COR-L47 (cell line): ENCODE measurements around the gene RASGRP3.
"Not testable (repeated sequence)": the region's sequence is repeated elsewhere in the genome, so short reads cannot be mapped to it uniquely, and the experiment has no call there.

Experiments
- DNase-seq: peaks from one replicate; lab custom pipeline; 2025; lab: John Stamatoyannopoulos, UW

RASGRP3 gene

GRCh38 chr2:33476131-33476792 lies at the start of gene RASGRP3:
Gene RASGRP3 (plus strand): TSS chr2:33476649. CDS start chr2:33515137, 38,488 bp downstream.
- DNase-seq = no peak

- peak; percentile 11 for DNase-seq
Measured at GRCh38 chr2:33426666-33427231, 49.7 kb upstream of the RASGRP3 start.

GRCh38 chr2:33430077-33430476 lies 46.4 kb upstream of the RASGRP3 start:
- no peak for DNase-seq

GRCh38 chr2:33430856-33431255 lies 45.6 kb upstream of the RASGRP3 start:
- DNase-seq = no peak

- no peak for DNase-seq
Measured at GRCh38 chr2:33432871-33433270, 43.6 kb upstream of the RASGRP3 start.

GRCh38 chr2:33433279-33434235 lies 42.9 kb upstream of the RASGRP3 start:
- no peak for DNase-seq

- no peak for DNase-seq
Measured at GRCh38 chr2:33435518-33435917, 40.9 kb upstream of the RASGRP3 start.

- DNase-seq = no peak
Measured at GRCh38 chr2:33436083-33436482, 40.4 kb upstream of the RASGRP3 start.

GRCh38 chr2:33437297-33437696 lies 39.2 kb upstream of the RASGRP3 start:
- no peak for DNase-seq

- no peak for DNase-seq
Measured at GRCh38 chr2:33437815-33438214, 38.6 kb upstream of the RASGRP3 start.

GRCh38 chr2:33441235-33441810 lies 35.1 kb upstream of the RASGRP3 start:
- peak; percentile 2 for DNase-seq

GRCh38 chr2:33442052-33442451 lies 34.4 kb upstream of the RASGRP3 start:
- DNase-seq = not testable (repeated sequence)

- no peak for DNase-seq
Measured at GRCh38 chr2:33442528-33443079, 33.8 kb upstream of the RASGRP3 start.

GRCh38 chr2:33443274-33443829 lies 33.1 kb upstream of the RASGRP3 start:
- DNase-seq = no peak

GRCh38 chr2:33444967-33445366 lies 31.5 kb upstream of the RASGRP3 start:
- DNase-seq = no peak

- no peak for DNase-seq
Measured at GRCh38 chr2:33448220-33448899, 28.1 kb upstream of the RASGRP3 start.

GRCh38 chr2:33451214-33451613 lies 25.2 kb upstream of the RASGRP3 start:
- DNase-seq = no peak

GRCh38 chr2:33451825-33452224 lies 24.6 kb upstream of the RASGRP3 start:
- no peak for DNase-seq

- DNase-seq = no peak
Measured at GRCh38 chr2:33452545-33452944, 23.9 kb upstream of the RASGRP3 start.

GRCh38 chr2:33453905-33454479 lies 22.5 kb upstream of the RASGRP3 start:
- DNase-seq = no peak
